UCSD-AML1 (cell line): ENCODE results near the gene FAM3B.

Experiments
- DNase-seq: peaks from one replicate; lab custom pipeline; 2025; ENCODE audit not compliant: unreplicated experiment; lab: John Stamatoyannopoulos, UW

Gene FAM3B

GRCh38 chr21:41367945-41368734 is 51.5 kb downstream of the FAM3B start:
- no peak for DNase-seq

- no peak for DNase-seq
Measured at GRCh38 chr21:41368735-41369104, 52.1 kb downstream of the FAM3B start.

DNA sequence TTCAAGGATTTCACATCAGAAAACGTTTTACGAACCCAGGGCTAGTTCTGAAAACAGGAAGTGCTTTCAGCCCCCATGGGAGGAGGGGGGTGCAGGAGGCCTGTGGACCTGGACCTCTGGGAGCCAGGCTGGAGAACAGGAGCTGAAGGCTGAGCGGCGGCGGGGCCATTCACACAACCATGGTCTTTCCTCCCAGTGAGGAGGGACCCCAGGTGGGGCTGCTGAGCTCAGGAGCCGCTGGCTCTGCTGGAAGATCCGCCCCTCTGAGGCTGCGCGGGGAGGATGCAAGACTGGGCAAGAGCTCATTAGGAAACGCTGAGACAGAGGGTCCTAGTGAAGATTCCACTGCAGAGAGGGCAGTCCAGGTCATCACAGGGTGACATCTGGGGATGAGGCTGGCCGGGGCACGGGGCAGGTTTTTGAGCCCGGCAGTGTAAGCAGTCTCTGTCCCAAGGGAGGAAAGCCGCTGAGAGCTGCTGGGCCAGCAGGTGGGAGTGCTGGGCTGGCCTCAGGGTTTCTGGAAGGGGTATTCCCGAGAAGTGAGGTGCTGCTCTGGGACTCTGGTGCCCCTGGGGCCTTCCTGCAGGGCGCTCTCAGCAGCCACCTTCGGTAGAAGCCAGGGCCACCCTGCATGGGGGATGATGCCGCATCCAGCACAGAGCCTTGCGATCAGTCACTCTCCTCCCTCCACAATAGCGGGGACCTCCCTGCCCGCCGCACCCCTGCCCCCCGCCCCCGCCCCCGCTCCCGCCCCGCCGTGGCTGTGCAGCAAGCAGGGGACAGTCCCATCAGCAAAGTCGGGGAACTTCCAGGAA is 52.7 kb downstream of the FAM3B start:
- DNase-seq: no peak

GRCh38 chr21:41369920-41370839 is 53.6 kb downstream of the FAM3B start:
- DNase-seq: no peak

GRCh38 chr21:41370840-41371684 is 54.5 kb downstream of the FAM3B start:
- no peak for DNase-seq

- DNase-seq: no peak
Measured at GRCh38 chr21:41371685-41372030, 55.1 kb downstream of the FAM3B start.

- DNase-seq: no peak
Measured at GRCh38 chr21:41373253-41373652, 56.7 kb downstream of the FAM3B start.

GRCh38 chr21:41373763-41374162 is 57.2 kb downstream of the FAM3B start:
- DNase-seq: no peak

DNA sequence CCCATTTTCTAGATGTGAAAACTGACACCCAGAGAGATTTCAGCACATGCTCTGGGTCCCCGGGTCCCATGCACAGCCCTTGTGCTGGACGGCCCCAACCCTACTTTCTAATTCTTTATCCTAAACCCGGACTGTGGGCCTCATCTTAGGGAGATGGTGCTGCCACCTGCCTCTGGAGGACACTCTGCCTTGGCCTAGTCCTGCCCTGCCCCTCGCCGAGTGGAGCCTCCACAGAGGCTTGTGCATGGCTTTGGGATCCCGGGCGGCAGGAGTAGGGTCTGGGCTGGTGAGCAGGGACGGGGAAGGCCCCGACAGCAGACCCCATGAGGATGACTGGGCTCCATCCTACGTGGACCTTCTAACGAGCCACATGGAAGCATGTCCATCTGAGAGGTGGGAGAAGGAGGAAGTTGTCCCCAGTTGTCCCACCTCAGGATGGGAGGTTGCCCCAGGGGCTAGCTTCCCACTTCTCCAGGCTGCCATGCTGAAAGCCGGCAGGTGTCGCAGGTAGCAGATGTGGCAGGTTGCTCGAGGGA is 57.6 kb downstream of the FAM3B start:
- no peak for DNase-seq

GRCh38 chr21:41374867-41375533 is 58.4 kb downstream of the FAM3B start:
- no peak for DNase-seq

- DNase-seq: no peak
Measured at GRCh38 chr21:41375875-41376274, 59.3 kb downstream of the FAM3B start.

DNA sequence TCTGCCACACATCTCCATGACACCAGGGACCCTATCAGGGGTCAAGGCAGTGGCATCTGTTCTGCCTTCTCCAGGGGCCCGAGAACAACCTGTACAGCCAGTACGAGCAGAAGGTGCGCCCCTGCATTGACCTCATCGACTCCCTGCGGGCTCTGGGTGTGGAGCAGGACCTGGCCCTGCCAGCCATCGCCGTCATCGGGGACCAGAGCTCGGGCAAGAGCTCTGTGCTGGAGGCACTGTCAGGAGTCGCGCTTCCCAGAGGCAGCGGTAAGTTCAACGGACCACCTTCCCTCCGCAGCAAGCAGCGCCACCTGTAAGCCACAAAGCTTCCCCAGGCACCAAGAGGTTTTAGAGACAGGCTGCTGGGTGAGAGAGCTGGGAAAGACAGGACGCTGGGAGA is 61.1 kb downstream of the FAM3B start:
- no peak for DNase-seq

DNA sequence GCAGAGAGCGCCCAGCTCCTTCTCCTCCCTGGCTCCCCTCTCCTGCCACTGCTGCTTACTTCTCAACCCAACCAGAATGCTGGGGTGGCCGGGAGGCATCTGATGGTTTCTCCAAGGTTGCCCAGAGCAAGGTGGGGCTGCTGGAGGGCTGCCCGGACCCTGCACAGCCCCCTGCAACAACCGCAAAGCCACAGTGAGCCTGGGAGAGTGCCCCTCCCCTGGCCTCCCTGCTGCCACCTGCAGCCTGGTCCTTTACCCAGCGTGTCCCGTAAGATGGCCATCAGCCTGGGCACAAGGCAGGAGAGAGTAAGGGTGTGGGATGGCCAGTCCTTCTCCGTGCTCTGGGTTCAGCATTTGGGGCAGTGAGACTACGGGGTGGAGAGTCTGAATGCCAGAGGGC is 62.2 kb downstream of the FAM3B start:
- no peak for DNase-seq

- DNase-seq: no peak
Measured at GRCh38 chr21:41379901-41380300, 63.3 kb downstream of the FAM3B start.

DNA sequence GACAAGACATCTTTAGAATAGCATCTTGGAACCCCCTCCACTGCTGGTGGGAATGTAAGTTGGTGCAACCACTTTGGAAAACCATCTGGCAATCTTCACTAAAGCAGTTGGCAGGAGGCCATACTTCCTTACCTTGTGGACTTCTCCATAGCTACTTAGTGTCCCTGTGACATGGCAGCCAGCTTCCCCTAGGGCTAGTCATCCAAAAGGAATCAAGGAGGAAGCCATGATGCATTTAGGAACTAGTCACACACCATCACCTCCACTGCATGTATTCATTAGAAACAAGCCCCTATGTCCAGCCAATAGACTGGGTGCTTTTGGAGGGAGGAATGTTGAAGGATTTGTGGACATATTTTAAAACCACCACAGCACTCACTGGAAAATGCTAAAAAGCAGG is 65.1 kb downstream of the FAM3B start:
- DNase-seq: no peak

DNA sequence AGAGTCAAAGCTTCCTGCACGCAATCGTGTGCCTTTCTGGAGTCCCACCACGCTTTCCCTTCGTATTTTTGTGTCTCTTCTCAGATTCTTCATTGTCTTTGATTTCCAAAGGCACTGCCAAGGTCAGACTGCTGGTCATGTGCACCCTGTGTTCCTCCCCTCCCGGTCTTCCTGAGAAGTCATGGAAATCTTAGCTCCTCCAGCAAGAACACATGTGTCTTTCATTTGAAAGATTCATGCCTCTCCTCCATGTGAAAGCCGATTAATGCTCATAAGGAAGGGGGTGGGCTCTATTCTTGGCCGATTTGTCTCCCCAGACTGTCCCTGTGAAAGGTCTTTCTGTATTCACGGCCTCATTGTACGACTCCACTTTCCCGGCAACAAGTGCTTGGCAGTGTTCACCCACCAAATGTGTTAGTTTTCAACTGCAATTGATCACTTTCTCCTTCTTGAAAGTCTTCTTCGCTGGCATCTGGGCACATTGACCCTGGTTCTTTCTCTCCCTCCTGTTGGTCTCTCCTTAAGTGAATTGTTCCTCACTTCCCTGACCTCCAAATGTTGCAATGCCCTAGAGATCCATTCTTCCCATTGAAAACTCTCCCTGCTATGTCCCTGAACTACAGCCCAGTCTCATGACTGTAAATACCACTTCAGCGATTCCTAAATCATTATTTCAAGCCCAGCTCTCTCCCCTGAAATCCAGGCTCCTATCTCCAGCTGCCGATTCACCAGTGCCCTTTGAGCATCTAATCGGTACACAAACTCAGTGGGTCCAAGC is 70.6 kb downstream of the FAM3B start:
- no peak for DNase-seq

DNA sequence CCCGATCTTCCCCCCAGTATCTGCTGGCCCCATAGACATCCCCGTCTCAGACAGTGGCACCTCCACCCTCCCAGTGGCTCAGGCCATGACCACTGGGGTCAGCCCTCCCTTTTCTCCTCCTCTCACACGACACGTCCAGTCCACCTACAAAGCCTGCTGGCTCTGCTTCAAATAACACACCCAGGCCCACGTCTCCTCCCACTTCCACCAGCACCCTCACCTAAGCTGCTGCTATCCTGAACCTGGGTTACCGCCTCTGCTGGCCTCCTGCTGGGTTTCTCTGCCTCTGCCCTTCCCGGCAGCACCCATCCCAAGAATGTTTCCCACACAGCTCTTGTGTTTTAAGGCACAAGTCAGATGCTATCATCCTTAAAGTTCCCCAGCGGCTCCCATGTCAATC is 71.2 kb downstream of the FAM3B start:
- no peak for DNase-seq

GRCh38 chr21:41388259-41388658 is 71.7 kb downstream of the FAM3B start:
- DNase-seq: no peak

DNA sequence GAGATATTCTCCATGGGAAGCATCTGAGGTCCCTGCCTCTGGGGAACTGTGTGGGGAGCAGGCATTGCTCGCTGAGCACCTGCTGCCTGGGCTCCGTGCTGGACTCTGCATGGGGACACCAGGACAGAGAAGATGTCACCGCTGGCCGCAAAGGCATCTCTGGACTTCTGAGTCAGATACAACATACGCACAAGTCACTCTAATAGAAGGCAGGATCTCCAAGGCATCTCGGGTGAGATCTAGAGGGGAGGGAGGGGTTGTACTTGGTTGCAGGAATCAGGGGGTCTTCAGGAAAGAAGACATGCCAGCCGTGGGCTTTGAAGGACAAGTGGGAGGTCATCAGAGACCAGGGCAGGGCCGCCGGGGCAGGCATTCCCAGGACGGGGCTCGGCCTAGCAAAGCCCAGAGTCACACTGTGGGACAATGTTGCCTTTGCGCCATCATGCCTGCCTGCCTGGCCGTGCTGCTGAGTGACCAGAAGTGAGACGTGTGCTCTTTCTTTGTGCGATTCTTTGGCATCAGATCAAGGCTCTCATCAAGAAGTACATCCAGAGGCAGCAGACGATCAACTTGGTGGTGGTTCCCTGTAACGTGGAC is 73.5 kb downstream of the FAM3B start:
- no peak for DNase-seq
